Activated CD4-positive, alpha-beta T cell treated with anti-CD3 and anti-CD28 coated beads, Interleukin-2, amount 10 ng/mL, durations not matched to agents 24 days and 14 days (primary cell): Measurements from ENCODE around the gene RBL2. TPM values are rescaled to one million over a fixed set of nuclear protein-coding genes. Genes with fewer than 3 reads are reported as not detected.
"Not testable (repeated sequence)": the region's sequence is repeated elsewhere in the genome, so short reads cannot be mapped to it uniquely, and the experiment has no call there.

Source experiments
- DNase-seq: peaks from one replicate; pipeline ENCODE4 v3.0.0; 2022
- H3K27ac Mint-ChIP-seq: one replicate; pipeline ENCODE4 v1.8.0; 2022; ENCODE audit warnings: mild to moderate bottlenecking, mixed read lengths
- H3K27me3 Mint-ChIP-seq: one replicate; pipeline ENCODE4 v1.8.0; 2022; ENCODE audit warnings: mixed read lengths
- H3K36me3 Mint-ChIP-seq: one replicate; pipeline ENCODE4 v1.8.0; 2022; ENCODE audit warnings: low read depth, mild to moderate bottlenecking, mixed read lengths
- H3K4me1 Mint-ChIP-seq: one replicate; pipeline ENCODE4 v1.8.0; 2021; ENCODE audit warnings: mixed read lengths
- H3K4me3 Mint-ChIP-seq: one replicate; pipeline ENCODE4 v1.8.0; 2022; ENCODE audit warnings: mild to moderate bottlenecking, moderate library complexity, mixed read lengths
- H3K9me3 Mint-ChIP-seq: one replicate; pipeline ENCODE4 v1.8.0; 2021; ENCODE audit warnings: mixed read lengths
- intact Hi-C: fragments of 100-400 bp; cut with micrococcal nuclease; formaldehyde crosslinking; loops from one replicate; pipeline ENCODE4 v1.15.1; 2023
- total RNA-seq: library from RNA; stranded (reverse); gene quantifications from 2 replicates; pipeline ENCODE4 v1.2.3, GENCODE V29; 2022

RBL2 gene
- 66.5 and 69.9 TPM in 2 replicates for total RNA-seq

- peaks cover 3% of the 10 kb centered on the region for H3K9me3 Mint-ChIP-seq
- intact Hi-C loops, result loop anchor here (1.0 to 2.0 kb wide), 5 partner anchors 23 to 380 kb away; partner anchors contain the start of genes AKTIP, CHD9 and RPGRIP1L
- peak within 1 kb of the TSS; percentile 93 for H3K27ac Mint-ChIP-seq
- peak; percentile 95 for DNase-seq
- H3K27me3 Mint-ChIP-seq, result no peaks in the 10 kb centered on the region
- H3K36me3 Mint-ChIP-seq, result peaks cover 14% of the 10 kb centered on the region
- peak within 1 kb of the TSS; percentile 96 for H3K4me3 Mint-ChIP-seq
- H3K4me1 Mint-ChIP-seq, result peaks cover 30% of the 10 kb centered on the region
These were observed at the start of gene RBL2 for GRCh38 chr16:53434377-53435065. RBL2 (plus strand) TSS chr16:53434471; CDS start chr16:53434557, 86 bp downstream.

- H3K27me3 Mint-ChIP-seq, H3K27ac Mint-ChIP-seq, H3K36me3 Mint-ChIP-seq, intact Hi-C loops, DNase-seq, H3K4me1 Mint-ChIP-seq, H3K4me3 Mint-ChIP-seq: not testable (repeated sequence)
- H3K9me3 Mint-ChIP-seq, result peaks cover 19% of the 10 kb centered on the region
These were observed 49.7 kb upstream of the RBL2 start for GRCh38 chr16:53384610-53385009.

GRCh38 chr16:53404959-53405358 lies 29.3 kb upstream of the RBL2 start:
- Mint-ChIP-seq H3K4me3 (no peak overlapping the region), H3K9me3 (no peaks in the 10 kb centered on the region), H3K27me3 (peaks cover 6% of the 10 kb centered on the region), H3K27ac (no peak overlapping the region), H3K4me1 (no peaks in the 10 kb centered on the region), H3K36me3 (no peaks in the 10 kb centered on the region)
- intact Hi-C loops, result no loop called here
- DNase-seq, result no peak

- DNase-seq, result no peak
- intact Hi-C loops, result no loop called here
- Mint-ChIP-seq H3K27ac (no peak overlapping the region), H3K27me3 (no peaks in the 10 kb centered on the region), H3K4me3 (no peak overlapping the region), H3K36me3 (no peaks in the 10 kb centered on the region), H3K9me3 (peaks cover 7% of the 10 kb centered on the region), H3K4me1 (peaks cover 8% of the 10 kb centered on the region)
These were observed 21.7 kb upstream of the RBL2 start for GRCh38 chr16:53412549-53412948.

- no peak overlapping the region for H3K4me3 Mint-ChIP-seq
- intact Hi-C loops, result no loop called here
- H3K27ac Mint-ChIP-seq, result no peak overlapping the region
- H3K9me3 Mint-ChIP-seq, result peaks cover 7% of the 10 kb centered on the region
- H3K4me1 Mint-ChIP-seq, result peaks cover 8% of the 10 kb centered on the region
- no peaks in the 10 kb centered on the region for H3K36me3 Mint-ChIP-seq
- no peaks in the 10 kb centered on the region for H3K27me3 Mint-ChIP-seq
- no peak for DNase-seq
These were observed 20.4 kb upstream of the RBL2 start for GRCh38 chr16:53413864-53414263.

- Mint-ChIP-seq H3K9me3 (peaks cover 7% of the 10 kb centered on the region), H3K27me3 (no peaks in the 10 kb centered on the region), H3K4me3 (no peak overlapping the region), H3K27ac (no peak overlapping the region), H3K4me1 (peaks cover 8% of the 10 kb centered on the region), H3K36me3 (no peaks in the 10 kb centered on the region)
- no peak for DNase-seq
- intact Hi-C loops, result no loop called here
These were observed 19.9 kb upstream of the RBL2 start for GRCh38 chr16:53414381-53414780.

GRCh38 chr16:53415504-53415903 lies 18.8 kb upstream of the RBL2 start:
- Mint-ChIP-seq H3K27ac (no peak overlapping the region), H3K9me3 (peaks cover 7% of the 10 kb centered on the region), H3K4me3 (no peak overlapping the region), H3K27me3 (no peaks in the 10 kb centered on the region), H3K4me1 (peaks cover 8% of the 10 kb centered on the region), H3K36me3 (no peaks in the 10 kb centered on the region)
- intact Hi-C loops, result no loop called here
- DNase-seq, result no peak

- Mint-ChIP-seq H3K27me3 (no peaks in the 10 kb centered on the region), H3K4me1 (peaks cover 8% of the 10 kb centered on the region), H3K27ac (no peak overlapping the region), H3K9me3 (no peaks in the 10 kb centered on the region), H3K4me3 (no peak overlapping the region), H3K36me3 (no peaks in the 10 kb centered on the region)
- intact Hi-C loops, result no loop called here
- DNase-seq, result peak; percentile 33
These were observed 17.3 kb upstream of the RBL2 start for GRCh38 chr16:53417011-53417410.

GRCh38 chr16:53417976-53418375 lies 16.3 kb upstream of the RBL2 start:
- peaks cover 8% of the 10 kb centered on the region for H3K4me1 Mint-ChIP-seq
- no peaks in the 10 kb centered on the region for H3K27me3 Mint-ChIP-seq
- H3K27ac Mint-ChIP-seq, result no peak overlapping the region
- intact Hi-C loops, result no loop called here
- H3K9me3 Mint-ChIP-seq, result no peaks in the 10 kb centered on the region
- H3K4me3 Mint-ChIP-seq, result no peak overlapping the region
- DNase-seq, result no peak
- H3K36me3 Mint-ChIP-seq, result no peaks in the 10 kb centered on the region

- H3K4me3 Mint-ChIP-seq, H3K9me3 Mint-ChIP-seq, DNase-seq, H3K27me3 Mint-ChIP-seq, H3K27ac Mint-ChIP-seq, H3K4me1 Mint-ChIP-seq, H3K36me3 Mint-ChIP-seq, intact Hi-C loops: not testable (repeated sequence)
These were observed 14.9 kb upstream of the RBL2 start for GRCh38 chr16:53419383-53419709.

GRCh38 chr16:53421248-53421647 lies 13.0 kb upstream of the RBL2 start:
- no peak for DNase-seq
- no peak overlapping the region for H3K27ac Mint-ChIP-seq
- intact Hi-C loops, result no loop called here
- H3K4me1 Mint-ChIP-seq, result peaks cover 4% of the 10 kb centered on the region
- no peaks in the 10 kb centered on the region for H3K27me3 Mint-ChIP-seq
- H3K36me3 Mint-ChIP-seq, result no peaks in the 10 kb centered on the region
- H3K4me3 Mint-ChIP-seq, result no peak overlapping the region
- H3K9me3 Mint-ChIP-seq, result no peaks in the 10 kb centered on the region

GRCh38 chr16:53423968-53424367 lies 10.3 kb upstream of the RBL2 start:
- H3K36me3 Mint-ChIP-seq, H3K27ac Mint-ChIP-seq: not testable (repeated sequence)

GRCh38 chr16:53428681-53429080 lies 5.6 kb upstream of the RBL2 start:
- intact Hi-C loops, result no loop called here
- no peak overlapping the region for H3K27ac Mint-ChIP-seq
- peaks cover 3% of the 10 kb centered on the region for H3K27me3 Mint-ChIP-seq
- peaks cover 2% of the 10 kb centered on the region for H3K4me1 Mint-ChIP-seq
- H3K9me3 Mint-ChIP-seq, result peaks cover 3% of the 10 kb centered on the region
- no peak overlapping the region for H3K4me3 Mint-ChIP-seq
- H3K36me3 Mint-ChIP-seq, result no peaks in the 10 kb centered on the region
- no peak for DNase-seq

More at GRCh38 chr16:53423968-53424367, 10.3 kb upstream of the RBL2 start:
- H3K9me3 Mint-ChIP-seq, intact Hi-C loops, H3K4me3 Mint-ChIP-seq, H3K27me3 Mint-ChIP-seq, H3K4me1 Mint-ChIP-seq: not testable (repeated sequence)
- DNase-seq, result peak; percentile 44

GRCh38 chr16:53429221-53429943 lies 4.9 kb upstream of the RBL2 start:
- DNase-seq, result peak; percentile 49
- intact Hi-C loops, result no loop called here
- Mint-ChIP-seq H3K4me1 (peaks cover 8% of the 10 kb centered on the region), H3K27ac (no peak overlapping the region), H3K4me3 (no peak overlapping the region), H3K27me3 (peaks cover 3% of the 10 kb centered on the region), H3K9me3 (peaks cover 3% of the 10 kb centered on the region), H3K36me3 (no peaks in the 10 kb centered on the region)
